Measurements from ENCODE around the gene MAP2.

MAP2 gene

GRCh38 chr2:209424199-209424701 is 403 bp downstream of the MAP2 start:
- intact Hi-C loops (cut with DNase I): loop anchor here (5.0 to 10.0 kb wide), 2 partner anchors 153 to 351 kb away; partner anchors contain the start of gene UNC80
- DNase-seq: peak in 7 of 10 donors; percentile 11 to 83 (median 18)

GRCh38 chr2:209424781-209425470 is 1.1 kb downstream of the MAP2 start:
- intact Hi-C loops (cut with DNase I): loop anchor here (5.0 to 10.0 kb wide), 2 partner anchors 152 to 350 kb away; partner anchors contain the start of gene UNC80
- peak in 1 of 10 donors; percentile 43 for DNase-seq

GRCh38 chr2:209425471-209426071 is 1.7 kb downstream of the MAP2 start:
- peak in 6 of 10 donors; percentile 21 to 79 (median 34) for DNase-seq
- intact Hi-C loops (cut with DNase I): loop anchor here (10.0 kb wide), 1 partner anchor 349 kb away; the partner anchor contains the start of gene UNC80

- DNase-seq: no peak
- intact Hi-C loops (cut with DNase I): loop anchor here (10.0 kb wide), 1 partner anchor 348 kb away; the partner anchor contains the start of gene UNC80
These were observed 2.6 kb downstream of the MAP2 start for GRCh38 chr2:209426432-209426831.

GRCh38 chr2:209431701-209432100 is 7.9 kb downstream of the MAP2 start:
- no peak for DNase-seq
- intact Hi-C loops (cut with DNase I): no loop called here

GRCh38 chr2:209441541-209441940 is 17.7 kb downstream of the MAP2 start:
- no peak for DNase-seq
- intact Hi-C loops (cut with DNase I): no loop called here

GRCh38 chr2:209442939-209443338 is 19.1 kb downstream of the MAP2 start:
- DNase-seq: no peak
- intact Hi-C loops (cut with DNase I): no loop called here

GRCh38 chr2:209445485-209445884 is 21.6 kb downstream of the MAP2 start:
- intact Hi-C loops (cut with DNase I): no loop called here

GRCh38 chr2:209451209-209451834 is 27.5 kb downstream of the MAP2 start:
- intact Hi-C loops (cut with DNase I): no loop called here
- peak in 1 of 10 donors; percentile 32 for DNase-seq

More at GRCh38 chr2:209445485-209445884, 21.6 kb downstream of the MAP2 start:
- no peak for DNase-seq

GRCh38 chr2:209456489-209456888 is 32.6 kb downstream of the MAP2 start:
- no peak for DNase-seq
- intact Hi-C loops (cut with DNase I): no loop called here

- intact Hi-C loops (cut with DNase I): no loop called here
- no peak for DNase-seq
These were observed 34.4 kb downstream of the MAP2 start for GRCh38 chr2:209458008-209458979.

GRCh38 chr2:209459359-209459758 is 35.5 kb downstream of the MAP2 start:
- intact Hi-C loops (cut with DNase I): no loop called here
- no peak for DNase-seq

- intact Hi-C loops (cut with DNase I): no loop called here
- no peak for DNase-seq
These were observed 36.4 kb downstream of the MAP2 start for GRCh38 chr2:209460151-209460761.

GRCh38 chr2:209463226-209463625 is 39.4 kb downstream of the MAP2 start:
- intact Hi-C loops (cut with DNase I): no loop called here
- DNase-seq: no peak

- no peak for DNase-seq
- intact Hi-C loops (cut with DNase I): no loop called here
These were observed 40.0 kb downstream of the MAP2 start for GRCh38 chr2:209463835-209464234.

- intact Hi-C loops (cut with DNase I): no loop called here
These were observed 45.0 kb downstream of the MAP2 start for GRCh38 chr2:209468846-209469245.

GRCh38 chr2:209469481-209469880 is 45.6 kb downstream of the MAP2 start:
- no peak for DNase-seq
- intact Hi-C loops (cut with DNase I): no loop called here

More at GRCh38 chr2:209468846-209469245, 45.0 kb downstream of the MAP2 start:
- no peak for DNase-seq

GRCh38 chr2:209470466-209470865 is 46.6 kb downstream of the MAP2 start:
- intact Hi-C loops (cut with DNase I): no loop called here
- DNase-seq: no peak

GRCh38 chr2:209471037-209471436 is 47.2 kb downstream of the MAP2 start:
- intact Hi-C loops (cut with DNase I): no loop called here
- no peak for DNase-seq
